NOMO-1 (cell line): ENCODE data around the gene SFXN1.

Experiments used
- DNase-seq, 2 experiments: peaks; one replicate each; lab custom pipeline; 2025; ENCODE audit not compliant: unreplicated experiment in 2 of 2; lab: John Stamatoyannopoulos, UW

SFXN1 gene

GRCh38 chr5:175535796-175536195 lies 57.4 kb downstream of the SFXN1 start:
- DNase-seq, result peak in 1 of 2 experiments; percentile 32

- DNase-seq, result no peak
These were observed 60.2 kb downstream of the SFXN1 start for GRCh38 chr5:175538576-175538975.

- no peak for DNase-seq
These were observed 61.6 kb downstream of the SFXN1 start for GRCh38 chr5:175539936-175540335.

GRCh38 chr5:175541264-175541663 lies 62.9 kb downstream of the SFXN1 start:
- DNase-seq, result no peak

- peak; percentile 64 to 78 for DNase-seq
These were observed 64.0 kb downstream of the SFXN1 start for GRCh38 chr5:175542232-175542965.

- no peak for DNase-seq
These were observed 64.5 kb downstream of the SFXN1 start for GRCh38 chr5:175542966-175543235.

- DNase-seq, result no peak
These were observed 65.8 kb downstream of the SFXN1 start for GRCh38 chr5:175544108-175544511.

- DNase-seq, result no peak
These were observed 66.2 kb downstream of the SFXN1 start for GRCh38 chr5:175544586-175544985.

GRCh38 chr5:175547842-175548241 lies 69.5 kb downstream of the SFXN1 start:
- no peak for DNase-seq

- DNase-seq, result no peak
These were observed 70.4 kb downstream of the SFXN1 start for GRCh38 chr5:175548626-175549311.

- no peak for DNase-seq
These were observed 71.9 kb downstream of the SFXN1 start for GRCh38 chr5:175550055-175550805.

GRCh38 chr5:175551266-175551665 lies 72.9 kb downstream of the SFXN1 start:
- no peak for DNase-seq

- DNase-seq, result no peak
These were observed 75.9 kb downstream of the SFXN1 start for GRCh38 chr5:175554296-175554695.

- no peak for DNase-seq
These were observed 76.9 kb downstream of the SFXN1 start for GRCh38 chr5:175555168-175555785.

- DNase-seq, result no peak
These were observed 78.4 kb downstream of the SFXN1 start for GRCh38 chr5:175556794-175557193.

- DNase-seq, result no peak
These were observed 79.4 kb downstream of the SFXN1 start for GRCh38 chr5:175557778-175558177.

- no peak for DNase-seq
These were observed 80.6 kb downstream of the SFXN1 start for GRCh38 chr5:175558801-175559480.

GRCh38 chr5:175560011-175560410 lies 81.7 kb downstream of the SFXN1 start:
- no peak for DNase-seq

- no peak for DNase-seq
These were observed 82.7 kb downstream of the SFXN1 start for GRCh38 chr5:175561085-175561484.

- no peak for DNase-seq
These were observed 86.4 kb downstream of the SFXN1 start for GRCh38 chr5:175564716-175565115.

- DNase-seq, result no peak
These were observed 88.3 kb downstream of the SFXN1 start for GRCh38 chr5:175566697-175567096.
